Pancreas (tissue), 10 donors: ENCODE data around the gene CLDN3. TPM values are rescaled to one million over a fixed set of nuclear protein-coding genes. Genes with fewer than 3 reads are reported as not detected.

Experiments
- ATAC-seq, 4 donors: fragments of 200-7000 bp; cut with Tn5 transposase; one replicate each; pipeline versions ENCODE4 v1.8.0 to v1.9.1; 2020; ENCODE audit warnings: mild to moderate bottlenecking in 4 of 4, moderate library complexity in 4 of 4
- DNase-seq, 6 donors: peaks; one replicate each; pipeline ENCODE4 v3.0.0-alpha.2; 2020
- FAIRE-seq: peaks from 2 replicates; lab custom pipeline; 2012; peaks lifted over from hg19 to GRCh38; lab: Jason Lieb, UNC
- H3K27ac ChIP-seq, 4 donors: fragments of 200-600 bp; sonication (generic); 1 replicate in 3 of 4; 2 replicates in 1 of 4; pipeline versions ENCODE4 v1.5.0 to v1.8.0; 2020
- H3K27me3 ChIP-seq, 4 donors: fragments of 200-600 bp; one replicate each; pipeline ENCODE4 v1.8.0; 2021
- H3K36me3 ChIP-seq, 3 donors: fragments of 200-600 bp; sonication (generic) in 1 of 3; one replicate each; pipeline versions ENCODE4 v1.5.0 to v1.8.0; 2020 to 2021
- H3K4me1 ChIP-seq, 3 donors: fragments of 200-600 bp; one replicate each; pipeline ENCODE4 v1.8.0; 2021
- H3K4me3 ChIP-seq, 4 donors: fragments of 200-600 bp; sonication (generic) in 2 of 4; one replicate each; pipeline versions ENCODE4 v1.5.0 to v1.8.0; 2020 to 2021
- H3K9me3 ChIP-seq, 4 donors: fragments of 200-600 bp; one replicate each; pipeline ENCODE4 v1.8.0; 2021
- WGBS, 2 donors: extraction: QIAGEN DNeasy Blood & Tissue Kit; methylation state at CpG; one replicate each; pipeline ENCODE4 v1.1.7; 2013; 5-methylcytosine and 5-hydroxymethylcytosine counted together
- intact Hi-C, 3 donors: fragments of 100-400 bp; cut with DNase I; formaldehyde crosslinking; loops; one replicate each; pipeline versions ENCODE4 v1.11.1 to v1.14.2; 2022
- polyA plus RNA-seq, 2 donors: library from polyadenylated mRNA; stranded (reverse); fragments of 200-250 nt; gene quantifications; one replicate each; pipeline ENCODE4 v1.2.3, GENCODE V29; 2013
- total RNA-seq, 6 donors: library from RNA; stranded (reverse); fragmentation: NEBNext Ultra II Directional in 4 of 6; extraction: Animal tissue kit (Norgen Biotek cat#: 25700) in 4 of 6; gene quantifications; one replicate each; pipeline versions ENCODE4 v1.2.1 to v1.2.4, GENCODE V29; 2021 to 2023
- TF ChIP-seq, protein P1 (sequence below), 4 donors: fragments of 200-600 bp; sonication (generic) in 3 of 4; IDR thresholded peaks; one replicate each; pipeline versions ENCODE4 v1.5.0 to v1.8.0; 2021; ENCODE audit warnings: antibody characterized with exemption in 4 of 4
- donor health status: healthy with polysubstance abuse.
- donor health status: DM: no; HTN: no; CAD: no; lungs with moderate emphysema.
- donor health status: DM: no; HTN: no; CAD: no.
- donor health status: control.
- donor health status: control.
- donor health status: Bipolar disorder and iron deficiency.
- donor health status: DM: yes; HTN: yes; CAD: no.
- donor health status: DM: no; HTN: no; CAD: no.
- donor health status: DM: no; HTN: no; CAD: no.
- donor health status: DM: yes; HTN: yes; CAD: no.

CLDN3 gene
- total and polyA plus RNA-seq, 8 donors = 42.9 to 122 (median 53.1) TPM

DNA sequence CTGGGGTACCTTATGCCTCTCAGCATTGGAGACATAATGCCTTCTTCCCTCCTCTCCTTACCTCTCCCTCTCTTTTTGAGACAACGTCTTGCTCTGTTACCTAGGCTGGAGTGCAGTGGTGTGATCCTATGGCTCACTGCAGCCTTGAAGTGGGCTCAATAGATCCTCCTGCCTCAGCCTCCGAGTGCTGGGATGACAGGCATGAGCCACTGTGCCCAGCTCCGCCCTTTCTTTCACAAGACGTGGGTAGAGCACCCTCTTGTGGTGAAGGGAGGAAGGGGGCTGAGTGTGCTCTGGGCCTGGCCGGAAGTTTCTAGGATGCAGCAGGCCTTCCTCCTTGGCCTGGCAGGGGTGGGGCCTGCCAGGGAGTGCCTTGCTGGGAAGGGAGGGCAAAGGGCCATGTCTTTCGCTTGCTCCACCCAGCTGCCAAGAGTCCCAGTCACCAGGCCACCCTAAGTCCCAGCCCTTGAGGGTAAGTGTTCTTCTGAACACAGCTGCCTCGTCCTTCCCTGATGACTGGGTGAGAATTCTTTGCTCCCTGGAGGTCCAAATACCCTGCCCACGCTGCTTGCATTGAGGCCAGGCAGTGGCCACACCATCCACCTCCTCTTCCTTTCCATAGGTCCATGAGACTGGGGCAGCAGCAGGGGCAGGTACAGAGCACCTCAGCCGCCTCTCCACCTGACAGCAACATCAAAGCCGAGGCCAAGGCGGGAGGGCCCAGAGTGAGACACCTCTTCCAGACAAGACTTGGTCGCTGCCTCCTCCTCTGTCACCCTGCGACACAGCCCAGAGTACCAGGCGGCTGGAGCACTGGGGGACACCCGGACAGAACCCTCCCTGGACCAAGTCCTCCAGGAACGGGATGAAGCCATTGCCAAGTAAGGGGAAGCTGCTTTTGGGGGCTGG is 35.2 kb downstream of the CLDN3 start:
- peaks cover 0 to 8% (median 0%) of the 10 kb centered on the region in 3 donors for H3K36me3 ChIP-seq
- FAIRE-seq (no peak), ATAC-seq (peak; percentile 38 to 72 (median 66)), DNase-seq (peak; percentile 83 to 93 (median 89))
- TF ChIP-seq, protein P1, sequence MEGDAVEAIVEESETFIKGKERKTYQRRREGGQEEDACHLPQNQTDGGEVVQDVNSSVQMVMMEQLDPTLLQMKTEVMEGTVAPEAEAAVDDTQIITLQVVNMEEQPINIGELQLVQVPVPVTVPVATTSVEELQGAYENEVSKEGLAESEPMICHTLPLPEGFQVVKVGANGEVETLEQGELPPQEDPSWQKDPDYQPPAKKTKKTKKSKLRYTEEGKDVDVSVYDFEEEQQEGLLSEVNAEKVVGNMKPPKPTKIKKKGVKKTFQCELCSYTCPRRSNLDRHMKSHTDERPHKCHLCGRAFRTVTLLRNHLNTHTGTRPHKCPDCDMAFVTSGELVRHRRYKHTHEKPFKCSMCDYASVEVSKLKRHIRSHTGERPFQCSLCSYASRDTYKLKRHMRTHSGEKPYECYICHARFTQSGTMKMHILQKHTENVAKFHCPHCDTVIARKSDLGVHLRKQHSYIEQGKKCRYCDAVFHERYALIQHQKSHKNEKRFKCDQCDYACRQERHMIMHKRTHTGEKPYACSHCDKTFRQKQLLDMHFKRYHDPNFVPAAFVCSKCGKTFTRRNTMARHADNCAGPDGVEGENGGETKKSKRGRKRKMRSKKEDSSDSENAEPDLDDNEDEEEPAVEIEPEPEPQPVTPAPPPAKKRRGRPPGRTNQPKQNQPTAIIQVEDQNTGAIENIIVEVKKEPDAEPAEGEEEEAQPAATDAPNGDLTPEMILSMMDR (IDR thresholded peaks at IDR 0.05) = peak; percentile 76 to 89 (median 83)
- peaks cover 4 to 10% (median 8%) of the 10 kb centered on the region in 3 donors for H3K4me1 ChIP-seq
- WGBS, 2 donors = 53 to 61% methylated on average over 16 of the region's 16 CpGs
- H3K9me3 ChIP-seq = no peaks in the 10 kb centered on the region
- no peaks in the 10 kb centered on the region for H3K27me3 ChIP-seq
- H3K27ac ChIP-seq = peak overlapping the region in 3 of 4 donors; percentile 58 to 78 (median 71)
- H3K4me3 ChIP-seq = no peak overlapping the region
- intact Hi-C loops = no loop called here

DNA sequence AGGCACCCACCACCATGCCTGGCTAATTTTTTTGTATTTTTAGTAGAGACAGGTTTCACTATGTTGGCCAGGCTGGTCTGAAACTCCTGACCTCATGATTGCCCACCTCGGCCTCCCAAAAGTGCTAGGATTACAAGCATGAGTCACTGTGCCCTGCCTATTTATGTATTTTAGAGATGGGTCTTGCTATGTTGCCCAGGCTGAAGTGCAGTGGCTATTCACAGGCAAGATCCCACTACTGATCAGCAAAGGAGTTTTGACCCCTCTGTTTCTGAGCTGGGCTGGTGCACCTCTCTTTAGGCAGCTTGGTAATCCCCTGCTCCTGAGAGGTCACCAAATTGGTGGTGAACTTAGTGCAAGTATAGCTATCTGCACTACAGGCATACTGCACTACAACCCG is 37.7 kb downstream of the CLDN3 start:
- FAIRE-seq = no peak
- Histone ChIP-seq H3K4me1 (peaks cover under 1 to 6% (median 2%) of the 10 kb centered on the region in 3 donors), H3K27ac (no peak overlapping the region), H3K36me3 (peaks cover 0 to 8% (median 0%) of the 10 kb centered on the region in 3 donors), H3K4me3 (no peak overlapping the region), H3K9me3 (no peaks in the 10 kb centered on the region), H3K27me3 (no peaks in the 10 kb centered on the region)
- TF ChIP-seq, protein P1 (IDR thresholded peaks at IDR 0.05) = no peak
- intact Hi-C loops = no loop called here
- no peak for ATAC-seq
- DNase-seq = no peak
- 44 to 62% methylated on average over 2 of the region's 2 CpGs for WGBS, 2 donors

DNA sequence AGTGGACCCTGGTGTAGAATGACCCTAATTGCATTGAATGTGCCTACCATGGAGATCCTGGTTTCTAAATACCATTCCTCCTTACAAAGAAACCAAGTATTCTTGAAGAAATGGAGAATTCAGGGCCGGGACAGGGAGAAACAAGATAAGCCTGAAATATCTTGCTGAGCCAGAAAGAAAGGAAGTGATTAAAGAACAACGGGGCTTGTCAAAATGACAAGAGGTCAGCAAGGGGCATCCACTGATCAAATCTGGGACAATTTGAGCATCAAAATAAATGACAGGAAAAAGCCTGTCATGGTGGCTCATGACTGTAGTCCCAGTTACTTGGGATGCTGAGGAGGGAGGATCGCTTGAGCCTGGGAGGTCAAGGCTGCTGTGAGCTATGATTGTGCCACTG is 39.6 kb downstream of the CLDN3 start:
- ATAC-seq (no peak), FAIRE-seq (no peak), DNase-seq (no peak)
- intact Hi-C loops = no loop called here
- TF ChIP-seq, protein P1 (IDR thresholded peaks at IDR 0.05) = no peak
- no peak overlapping the region for H3K27ac ChIP-seq
- no peaks in the 10 kb centered on the region for H3K36me3 ChIP-seq
- WGBS, 2 donors = 31 to 44% methylated on average over 3 of the region's 3 CpGs
- H3K27me3 ChIP-seq = no peaks in the 10 kb centered on the region
- H3K4me3 ChIP-seq = no peak overlapping the region
- no peaks in the 10 kb centered on the region for H3K9me3 ChIP-seq
- peaks cover 0 to 6% (median 0%) of the 10 kb centered on the region in 3 donors for H3K4me1 ChIP-seq

DNA sequence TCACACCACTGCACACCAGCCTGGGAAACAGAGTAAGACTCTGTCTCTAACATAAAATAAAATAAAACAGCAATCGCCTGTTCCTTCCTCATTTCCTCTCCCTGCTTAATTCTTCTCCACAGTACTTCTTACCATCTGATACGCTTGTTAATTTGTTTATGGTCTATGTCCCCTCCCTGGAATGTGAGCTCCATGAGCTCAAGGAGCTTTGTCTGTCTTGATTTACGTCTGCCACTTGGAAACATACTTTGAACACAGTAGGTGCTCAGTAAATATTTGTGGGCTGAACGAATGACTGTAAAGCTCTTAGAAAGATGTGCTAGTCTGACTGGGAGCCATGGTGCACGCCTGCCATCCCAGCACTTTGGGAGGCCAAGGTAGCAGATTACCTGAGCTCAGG is 41.5 kb downstream of the CLDN3 start:
- WGBS, 2 donors = 53 to 71% methylated on average over 5 of the region's 5 CpGs

More for the DNA sequence above, 41.5 kb downstream of the CLDN3 start:
- TF ChIP-seq, protein P1 (IDR thresholded peaks at IDR 0.05) = no peak
- intact Hi-C loops = loop anchor here in 2 of 3 donors (5.0 to 10.0 kb wide), 2 partner anchors 121 to 124 kb away; no protein-coding TSS in a partner anchor
- no peaks in the 10 kb centered on the region for H3K4me1 ChIP-seq
- H3K9me3 ChIP-seq = no peaks in the 10 kb centered on the region
- ATAC-seq (no peak), FAIRE-seq (no peak), DNase-seq (no peak)
- no peaks in the 10 kb centered on the region for H3K36me3 ChIP-seq
- H3K4me3 ChIP-seq = no peak overlapping the region
- no peaks in the 10 kb centered on the region for H3K27me3 ChIP-seq
- no peak overlapping the region for H3K27ac ChIP-seq
